B cell (primary cell): ENCODE measurements around the gene MSH2.

Source experiments
- CTCF ChIP-seq: fragments of 200-600 bp; IDR thresholded peaks from one replicate; pipeline ENCODE4 v1.8.0; 2022; ENCODE audit warnings: antibody characterized with exemption, mild to moderate bottlenecking
- EZH2 ChIP-seq: IDR thresholded peaks from 2 replicates; pipeline ENCODE4 v1.6.1; 2012; ENCODE audit warnings: borderline replicate concordance, low read depth, mild to moderate bottlenecking, moderate library complexity, low read length; ENCODE audit not compliant: insufficient read depth, poor library complexity, severe bottlenecking

- TF ChIP-seq CTCF (no peak), EZH2 (no peak)
These were observed 100.6 kb downstream of the MSH2 start for GRCh38 chr2:47503481-47504070.
